Right atrium auricular region (tissue), 2 donors: Measurements from ENCODE around the gene MPV17. TPM values are rescaled to one million over a fixed set of nuclear protein-coding genes. Genes with fewer than 3 reads are reported as not detected.

Source experiments
- DNase-seq: peaks from one replicate; pipeline ENCODE4 v3.0.0-alpha.2; 2019; ENCODE audit warnings: low spot score
- H3K27ac ChIP-seq, 2 donors: fragments of 200-600 bp; sonication (generic); 1 replicate in 1 of 2; 2 replicates in 1 of 2; pipeline ENCODE4 v1.5.1; 2016 to 2019
- H3K27me3 ChIP-seq, 2 donors: fragments of 200-600 bp; sonication (generic); one replicate each; pipeline versions ENCODE4 v1.5.1 to v1.6.0; 2017 to 2019
- H3K36me3 ChIP-seq: fragments of 200-600 bp; sonication (generic); one replicate; pipeline ENCODE4 v1.5.1; 2016
- H3K4me1 ChIP-seq, 2 donors: fragments of 200-600 bp; sonication (generic); one replicate each; pipeline versions ENCODE4 v1.5.1 to v1.6.0; 2017 to 2019
- H3K4me3 ChIP-seq, 2 donors: fragments of 200-600 bp; sonication (generic); 1 replicate in 1 of 2; 2 replicates in 1 of 2; pipeline ENCODE4 v1.5.1; 2017 to 2019; ENCODE audit warnings: mild to moderate bottlenecking in 1 of 2, moderate library complexity in 1 of 2
- H3K9me3 ChIP-seq, 2 donors: fragments of 200-600 bp; sonication (generic); one replicate each; pipeline ENCODE4 v1.5.1; 2019
- CTCF ChIP-seq, 2 donors: fragments of 200-600 bp; sonication (generic); IDR thresholded peaks; one replicate each; pipeline ENCODE4 v1.5.1; 2019; ENCODE audit warnings: antibody characterized with exemption in 2 of 2
- total RNA-seq, 2 donors: library from RNA; depleted of rRNA; stranded (reverse); fragments of >200 nt; gene quantifications; one replicate each; pipeline ENCODE4 v1.1.0, GENCODE V29; 2016

MPV17 gene
- total RNA-seq, 2 donors from 2014 or later = 73.9 to 74.3 TPM

DNA sequence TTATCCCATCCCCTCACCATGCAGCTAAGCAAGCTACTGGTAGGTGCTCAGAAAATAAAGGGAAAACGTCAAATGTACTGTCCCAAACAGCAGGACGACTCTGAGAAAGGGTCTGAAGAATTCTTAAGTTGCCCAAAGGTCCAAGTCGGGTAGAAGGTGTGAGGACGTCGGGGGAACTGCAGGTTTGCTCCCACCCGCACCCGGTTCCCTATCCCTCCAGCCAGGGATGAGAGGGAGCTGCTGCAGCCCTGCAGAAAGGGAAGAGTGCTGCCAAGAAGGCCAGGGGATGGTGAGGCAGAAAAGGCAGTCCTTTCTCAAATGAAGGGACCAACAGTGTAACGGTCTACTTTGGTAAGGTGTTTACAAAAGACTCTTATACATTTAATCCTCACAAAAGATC lies 7.8 kb downstream of the MPV17 start:
- Histone ChIP-seq H3K9me3 (no peaks in the 10 kb centered on the region), H3K4me3 (no peak overlapping the region), H3K4me1 (no peaks in the 10 kb centered on the region), H3K27ac (no peak overlapping the region), H3K27me3 (no peaks in the 10 kb centered on the region), H3K36me3 (peaks cover 4% of the 10 kb centered on the region)
- no peak for DNase-seq
- TF ChIP-seq CTCF (IDR thresholded peaks at IDR 0.05) = no peak

GRCh38 chr2:27314709-27315108 lies 8.2 kb downstream of the MPV17 start:
- DNase-seq = no peak
- Histone ChIP-seq H3K9me3 (no peaks in the 10 kb centered on the region), H3K4me3 (no peak overlapping the region), H3K27me3 (no peaks in the 10 kb centered on the region), H3K4me1 (no peaks in the 10 kb centered on the region), H3K27ac (no peak overlapping the region), H3K36me3 (peaks cover 4% of the 10 kb centered on the region)
- no peak for TF ChIP-seq CTCF (IDR thresholded peaks at IDR 0.05)

GRCh38 chr2:27313882-27314645 lies 8.8 kb downstream of the MPV17 start:
- Histone ChIP-seq H3K27ac (no peak overlapping the region), H3K9me3 (no peaks in the 10 kb centered on the region), H3K4me1 (no peaks in the 10 kb centered on the region), H3K27me3 (no peaks in the 10 kb centered on the region), H3K4me3 (no peak overlapping the region), H3K36me3 (peaks cover 4% of the 10 kb centered on the region)
- TF ChIP-seq CTCF (IDR thresholded peaks at IDR 0.05) = no peak
- no peak for DNase-seq

DNA sequence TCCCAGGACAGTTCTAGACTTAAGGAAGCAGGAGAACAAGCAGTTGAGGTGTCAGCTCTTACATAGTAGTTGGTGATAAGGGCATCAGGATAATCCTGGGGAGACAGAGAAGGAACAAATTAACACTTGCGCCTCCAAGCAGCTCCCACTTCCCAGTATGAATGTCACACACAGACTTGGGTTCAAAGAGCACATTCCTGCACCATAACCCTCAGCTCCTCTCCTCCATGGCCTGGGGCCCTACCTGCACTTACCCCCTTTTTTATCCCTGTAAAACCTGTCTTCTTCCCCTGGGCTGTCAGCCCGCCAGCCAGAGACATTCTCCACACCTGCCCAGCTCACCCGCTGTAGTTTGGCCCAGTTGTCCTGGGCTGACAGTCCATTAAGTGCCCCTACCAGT lies 10.7 kb downstream of the MPV17 start:
- no peaks in the 10 kb centered on the region for H3K9me3 ChIP-seq
- peaks cover 0 to 17% of the 10 kb centered on the region in 2 donors for H3K4me1 ChIP-seq
- H3K36me3 ChIP-seq = peaks cover 4% of the 10 kb centered on the region
- no peak overlapping the region for H3K27ac ChIP-seq
- no peak for TF ChIP-seq CTCF (IDR thresholded peaks at IDR 0.05)
- no peak overlapping the region for H3K4me3 ChIP-seq
- peaks cover 0 to 12% of the 10 kb centered on the region in 2 donors for H3K27me3 ChIP-seq
- DNase-seq = no peak

GRCh38 chr2:27309651-27310050 lies 13.2 kb downstream of the MPV17 start:
- TF ChIP-seq CTCF (IDR thresholded peaks at IDR 0.05) = no peak
- no peaks in the 10 kb centered on the region for H3K9me3 ChIP-seq
- DNase-seq = no peak
- no peak overlapping the region for H3K27ac ChIP-seq
- no peak overlapping the region for H3K4me3 ChIP-seq
- H3K36me3 ChIP-seq = peaks cover 17% of the 10 kb centered on the region
- H3K4me1 ChIP-seq = peaks cover 0 to 26% of the 10 kb centered on the region in 2 donors
- peaks cover 0 to 15% of the 10 kb centered on the region in 2 donors for H3K27me3 ChIP-seq
